ENCODE results near the gene TMEM100. TPM values are rescaled to one million over a fixed set of nuclear protein-coding genes. Genes with fewer than 3 reads are reported as not detected.

Gene TMEM100
- total RNA-seq, 2 donors from 2014 or later = not detected

GRCh38 chr17:55728833-55729232 lies 6.2 kb upstream of the TMEM100 start:
- Mint-ChIP-seq H3K27ac (no peak overlapping the region), H3K36me3 (no peaks in the 10 kb centered on the region), H3K9me3 (no peaks in the 10 kb centered on the region)
- ATAC-seq = no peak
- DNase-seq (ENCODE audit: low spot score in 2 of 2) = no peak

GRCh38 chr17:55728361-55728760 lies 5.7 kb upstream of the TMEM100 start:
- H3K27ac Mint-ChIP-seq = no peak overlapping the region
- no peaks in the 10 kb centered on the region for H3K36me3 Mint-ChIP-seq
- DNase-seq (ENCODE audit: low spot score in 2 of 2) = no peak
- no peak for ATAC-seq
- no peaks in the 10 kb centered on the region for H3K9me3 Mint-ChIP-seq

GRCh38 chr17:55727920-55728319 lies 5.3 kb upstream of the TMEM100 start:
- H3K27ac Mint-ChIP-seq = no peak overlapping the region
- no peak for ATAC-seq
- no peaks in the 10 kb centered on the region for H3K36me3 Mint-ChIP-seq
- DNase-seq (ENCODE audit: low spot score in 2 of 2) = no peak
- H3K9me3 Mint-ChIP-seq = no peaks in the 10 kb centered on the region

- H3K27ac Mint-ChIP-seq = no peak overlapping the region
- ATAC-seq = no peak
- no peak for DNase-seq (ENCODE audit: low spot score in 2 of 2)
- H3K9me3 Mint-ChIP-seq = no peaks in the 10 kb centered on the region
- H3K36me3 Mint-ChIP-seq = no peaks in the 10 kb centered on the region
Measured at GRCh38 chr17:55727275-55727674, 4.6 kb upstream of the TMEM100 start.

GRCh38 chr17:55726440-55726839 lies 3.8 kb upstream of the TMEM100 start:
- Mint-ChIP-seq H3K9me3 (no peaks in the 10 kb centered on the region), H3K27ac (no peak overlapping the region), H3K36me3 (no peaks in the 10 kb centered on the region)
- ATAC-seq = no peak
- DNase-seq (ENCODE audit: low spot score in 2 of 2) = no peak

- ATAC-seq (no peak), DNase-seq (ENCODE audit: low spot score in 2 of 2) (no peak)
- H3K27ac Mint-ChIP-seq = no peak overlapping the region
- no peaks in the 10 kb centered on the region for H3K9me3 Mint-ChIP-seq
- H3K36me3 Mint-ChIP-seq = no peaks in the 10 kb centered on the region
Measured at GRCh38 chr17:55723488-55723848, 804 bp upstream of the TMEM100 start.

- no peak for ATAC-seq
- Mint-ChIP-seq H3K36me3 (no peaks in the 10 kb centered on the region), H3K9me3 (no peaks in the 10 kb centered on the region), H3K27ac (no peak overlapping the region)
- DNase-seq (ENCODE audit: low spot score in 2 of 2) = no peak
Measured at GRCh38 chr17:55722016-55722736, 488 bp downstream of the TMEM100 start.

GRCh38 chr17:55720919-55721836 lies 1.5 kb downstream of the TMEM100 start:
- ATAC-seq (no peak), DNase-seq (ENCODE audit: low spot score in 2 of 2) (no peak)
- Mint-ChIP-seq H3K27ac (no peak overlapping the region), H3K36me3 (no peaks in the 10 kb centered on the region), H3K9me3 (no peaks in the 10 kb centered on the region)

GRCh38 chr17:55717898-55718735 lies 4.5 kb downstream of the TMEM100 start:
- peak in 1 of 2 donors; percentile 73 for DNase-seq (ENCODE audit: low spot score in 2 of 2)
- Mint-ChIP-seq H3K27ac (no peak overlapping the region), H3K9me3 (no peaks in the 10 kb centered on the region), H3K36me3 (no peaks in the 10 kb centered on the region)
- ATAC-seq = peak in 1 of 2 donors; percentile 49

- Mint-ChIP-seq H3K9me3 (no peaks in the 10 kb centered on the region), H3K36me3 (no peaks in the 10 kb centered on the region), H3K27ac (no peak overlapping the region)
- DNase-seq (ENCODE audit: low spot score in 2 of 2) (no peak), ATAC-seq (no peak)
Measured at GRCh38 chr17:55717432-55717831, 5.2 kb downstream of the TMEM100 start.

- ATAC-seq (no peak), DNase-seq (ENCODE audit: low spot score in 2 of 2) (no peak)
- Mint-ChIP-seq H3K27ac (peak overlapping the region in 1 of 2 donors; percentile 25), H3K9me3 (no peaks in the 10 kb centered on the region), H3K36me3 (no peaks in the 10 kb centered on the region)
Measured at GRCh38 chr17:55710829-55711496, 11.7 kb downstream of the TMEM100 start.

- no peaks in the 10 kb centered on the region for H3K9me3 Mint-ChIP-seq
- H3K27ac Mint-ChIP-seq = no peak overlapping the region
- DNase-seq (ENCODE audit: low spot score in 2 of 2) = no peak
- no peak for ATAC-seq
- H3K36me3 Mint-ChIP-seq = no peaks in the 10 kb centered on the region
Measured at GRCh38 chr17:55710410-55710809, 12.3 kb downstream of the TMEM100 start.

GRCh38 chr17:55709984-55710383 lies 12.7 kb downstream of the TMEM100 start:
- ATAC-seq (no peak), DNase-seq (ENCODE audit: low spot score in 2 of 2) (no peak)
- H3K36me3 Mint-ChIP-seq = no peaks in the 10 kb centered on the region
- H3K9me3 Mint-ChIP-seq = no peaks in the 10 kb centered on the region
- no peak overlapping the region for H3K27ac Mint-ChIP-seq

GRCh38 chr17:55709440-55709839 lies 13.2 kb downstream of the TMEM100 start:
- no peaks in the 10 kb centered on the region for H3K9me3 Mint-ChIP-seq
- DNase-seq (ENCODE audit: low spot score in 2 of 2) (no peak), ATAC-seq (no peak)
- H3K27ac Mint-ChIP-seq = no peak overlapping the region
- H3K36me3 Mint-ChIP-seq = no peaks in the 10 kb centered on the region

GRCh38 chr17:55708175-55708974 lies 14.3 kb downstream of the TMEM100 start:
- Mint-ChIP-seq H3K27ac (no peak overlapping the region), H3K36me3 (no peaks in the 10 kb centered on the region), H3K9me3 (no peaks in the 10 kb centered on the region)
- DNase-seq (ENCODE audit: low spot score in 2 of 2) = no peak
- ATAC-seq = no peak
